Choroid plexus epithelial cell (primary cell): ENCODE results near the gene SH3GL3.

Experiments
- DNase-seq: peaks from one replicate; pipeline ENCODE4 v3.0.0-alpha.2; 2010; ENCODE audit warnings: low read depth
- H3K4me3 ChIP-seq: 2 replicates; pipeline ENCODE4 v1.5.1; 2011; ENCODE audit warnings: low read depth, mild to moderate bottlenecking, control low read depth, low read length, moderate library complexity
- TF ChIP-seq, protein P1 (sequence below): conservative IDR thresholded peaks from 2 replicates; pipeline ENCODE4 v1.5.1; 2011; ENCODE audit warnings: low read depth, mild to moderate bottlenecking, control low read depth, inconsistent platforms, low read length, moderate library complexity

The SH3GL3 gene

DNA sequence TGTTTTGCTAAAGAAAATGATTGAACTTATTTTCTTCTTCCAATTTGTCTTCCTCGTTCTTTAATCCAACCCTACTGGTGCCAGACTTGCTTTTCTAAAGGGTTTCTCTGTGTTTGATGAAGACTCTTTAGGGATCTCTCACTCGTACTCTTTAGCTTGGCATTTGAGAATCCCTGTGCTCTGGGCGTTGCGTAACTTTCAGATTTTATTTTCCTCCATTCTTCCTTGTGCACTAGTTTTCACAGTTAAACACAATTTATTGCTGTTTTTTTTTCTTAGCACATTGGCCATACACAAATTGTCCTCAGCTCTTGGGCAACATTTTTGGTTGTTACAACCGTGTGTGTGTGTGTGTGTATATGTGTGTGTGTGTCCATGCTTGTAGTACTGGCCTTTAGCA lies 111.0 kb downstream of the SH3GL3 start:
- TF ChIP-seq, protein P1, sequence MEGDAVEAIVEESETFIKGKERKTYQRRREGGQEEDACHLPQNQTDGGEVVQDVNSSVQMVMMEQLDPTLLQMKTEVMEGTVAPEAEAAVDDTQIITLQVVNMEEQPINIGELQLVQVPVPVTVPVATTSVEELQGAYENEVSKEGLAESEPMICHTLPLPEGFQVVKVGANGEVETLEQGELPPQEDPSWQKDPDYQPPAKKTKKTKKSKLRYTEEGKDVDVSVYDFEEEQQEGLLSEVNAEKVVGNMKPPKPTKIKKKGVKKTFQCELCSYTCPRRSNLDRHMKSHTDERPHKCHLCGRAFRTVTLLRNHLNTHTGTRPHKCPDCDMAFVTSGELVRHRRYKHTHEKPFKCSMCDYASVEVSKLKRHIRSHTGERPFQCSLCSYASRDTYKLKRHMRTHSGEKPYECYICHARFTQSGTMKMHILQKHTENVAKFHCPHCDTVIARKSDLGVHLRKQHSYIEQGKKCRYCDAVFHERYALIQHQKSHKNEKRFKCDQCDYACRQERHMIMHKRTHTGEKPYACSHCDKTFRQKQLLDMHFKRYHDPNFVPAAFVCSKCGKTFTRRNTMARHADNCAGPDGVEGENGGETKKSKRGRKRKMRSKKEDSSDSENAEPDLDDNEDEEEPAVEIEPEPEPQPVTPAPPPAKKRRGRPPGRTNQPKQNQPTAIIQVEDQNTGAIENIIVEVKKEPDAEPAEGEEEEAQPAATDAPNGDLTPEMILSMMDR, result no peak
- DNase-seq, result no peak
- no peak overlapping the region for H3K4me3 ChIP-seq

DNA sequence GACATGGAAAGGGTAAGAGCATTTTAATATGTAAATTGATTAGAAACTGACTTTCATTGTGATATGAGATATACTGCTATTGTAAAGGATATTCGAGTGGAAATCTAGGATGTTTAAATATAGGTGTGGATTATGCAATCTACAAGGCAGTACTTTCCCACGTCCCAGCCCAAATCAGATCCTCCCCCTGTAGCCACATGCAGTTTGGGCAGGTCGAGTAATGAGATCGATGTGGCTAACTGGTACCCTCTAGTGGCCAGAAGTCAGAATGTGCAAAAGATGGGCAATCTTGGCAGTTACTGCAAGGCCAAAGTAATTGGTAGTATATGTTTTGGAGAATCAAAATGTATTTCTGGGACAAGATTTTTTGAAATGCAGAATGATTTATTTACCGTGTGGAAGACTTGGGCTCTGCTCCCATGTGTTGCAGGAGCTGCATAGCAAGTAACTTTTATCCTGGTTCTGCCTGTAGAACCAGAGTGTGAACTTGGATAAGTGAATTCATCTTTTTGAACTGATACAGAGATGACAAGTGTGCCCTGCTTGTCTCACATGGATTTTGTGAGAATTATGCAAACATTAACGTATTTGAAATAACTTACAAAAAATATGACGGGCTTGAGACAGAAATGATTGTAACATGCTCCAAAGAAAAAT lies 112.3 kb downstream of the SH3GL3 start:
- DNase-seq, result peak; percentile 84
- H3K4me3 ChIP-seq, result no peak overlapping the region
- TF ChIP-seq, protein P1, result peak; percentile 93

DNA sequence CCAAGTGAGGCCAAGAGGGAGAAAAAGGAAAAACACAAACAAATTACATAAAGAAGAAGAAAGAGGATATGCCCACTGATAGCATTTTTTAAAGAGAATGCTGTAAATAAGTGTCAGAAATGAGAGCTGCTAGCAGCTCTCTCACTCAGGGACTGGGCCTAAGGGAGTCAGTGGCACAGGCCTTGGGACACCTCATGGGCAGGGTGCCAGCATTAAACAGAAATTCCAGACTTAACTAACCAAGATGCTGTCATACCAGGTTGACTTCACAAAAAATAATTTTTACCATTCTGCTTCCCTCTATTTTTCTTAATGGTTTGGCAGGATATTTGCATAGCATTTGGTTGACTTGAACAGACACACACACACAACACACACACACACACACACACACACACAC lies 114.5 kb downstream of the SH3GL3 start:
- no peak for DNase-seq
- TF ChIP-seq, protein P1, result no peak
- no peak overlapping the region for H3K4me3 ChIP-seq

DNA sequence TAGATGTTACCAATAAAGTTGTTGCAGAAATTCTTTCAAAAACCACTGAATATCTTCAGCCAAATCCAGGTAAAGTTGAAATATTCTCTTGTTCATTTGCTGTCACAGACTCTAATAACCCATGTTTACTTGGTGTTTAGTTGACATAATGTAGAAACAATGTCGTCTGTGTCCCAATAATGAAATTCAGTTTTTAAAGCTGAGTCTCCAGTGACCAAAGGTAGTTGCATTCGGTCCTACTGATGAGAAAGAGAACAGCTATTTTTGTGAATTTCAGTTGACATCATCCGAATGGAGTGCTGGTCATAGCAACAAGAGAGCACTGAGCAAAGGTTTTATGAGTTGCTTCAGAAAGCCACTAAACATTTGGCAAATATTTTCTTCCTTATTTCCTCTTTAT lies 118.0 kb downstream of the SH3GL3 start:
- H3K4me3 ChIP-seq, result no peak overlapping the region
- TF ChIP-seq, protein P1, result no peak
- no peak for DNase-seq

DNA sequence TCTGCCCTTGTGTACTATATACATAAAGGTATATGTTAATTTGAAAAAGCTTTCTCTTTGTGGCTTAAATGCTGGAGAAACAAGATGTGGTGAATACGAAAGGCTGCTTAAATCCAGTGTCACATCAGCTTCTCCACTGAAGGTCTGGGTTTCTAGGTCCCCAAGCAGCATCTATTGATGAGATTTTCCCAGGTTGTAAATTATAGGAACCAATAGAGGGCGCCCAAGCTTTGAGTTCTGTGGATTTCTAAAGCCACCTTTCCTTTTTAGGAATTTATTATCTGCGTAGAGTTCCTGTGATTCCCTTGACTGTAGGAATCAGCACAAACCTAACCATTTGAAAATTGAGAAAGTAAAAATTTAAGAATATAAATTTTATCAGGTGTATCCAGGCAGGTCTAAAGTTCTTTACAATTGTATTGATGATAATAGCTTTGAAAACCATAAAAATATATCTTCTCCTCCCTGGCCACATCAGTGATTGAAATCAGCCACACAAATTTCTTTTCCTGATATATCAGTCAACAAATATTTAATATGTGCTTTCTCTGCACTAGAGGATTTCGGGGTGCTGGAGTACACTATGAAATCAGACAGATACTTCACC lies 118.5 kb downstream of the SH3GL3 start:
- H3K4me3 ChIP-seq, result no peak overlapping the region
- TF ChIP-seq, protein P1, result peak; percentile 76
- peak; percentile 60 for DNase-seq

DNA sequence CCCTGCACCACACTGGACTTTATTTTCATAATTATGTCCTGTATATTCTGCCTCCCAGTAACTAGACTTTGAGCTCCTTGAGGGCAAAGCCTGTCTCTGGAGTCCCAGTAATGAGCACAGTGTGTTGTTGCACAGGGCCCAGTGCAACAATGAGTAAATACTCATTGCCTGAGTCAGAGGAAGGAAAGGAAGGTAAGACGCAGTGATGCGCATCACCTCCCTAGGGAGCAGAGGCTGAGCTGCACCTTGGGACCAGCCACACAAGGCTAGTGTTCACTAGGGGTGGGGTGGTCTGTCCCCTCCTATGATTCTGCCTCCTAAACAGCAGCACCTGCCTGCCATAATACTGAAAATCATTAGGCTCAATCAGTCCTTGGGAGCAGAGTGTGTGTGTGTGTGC lies 120.2 kb downstream of the SH3GL3 start:
- no peak for DNase-seq
- TF ChIP-seq, protein P1, result no peak
- H3K4me3 ChIP-seq, result no peak overlapping the region

DNA sequence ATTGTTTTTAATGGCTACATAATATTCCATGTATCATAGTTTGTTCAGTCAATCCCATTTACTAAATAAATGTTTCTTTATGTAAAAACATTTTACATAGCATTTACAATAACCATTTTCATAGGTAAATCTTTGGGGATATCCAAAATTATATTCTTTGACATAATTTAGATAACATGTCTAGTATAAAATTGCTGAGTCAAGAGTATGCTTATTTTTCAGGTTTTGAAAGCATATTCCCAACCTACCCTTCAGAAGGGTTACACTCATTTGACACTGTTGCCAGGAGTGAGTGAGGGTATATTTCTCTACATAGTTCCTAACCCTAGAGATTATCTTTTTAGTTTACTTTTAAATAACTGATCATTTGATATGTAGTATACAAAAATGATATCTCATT lies 122.2 kb downstream of the SH3GL3 start:
- DNase-seq, result no peak
- no peak overlapping the region for H3K4me3 ChIP-seq
- TF ChIP-seq, protein P1, result no peak
